K562 (cell line): Measurements from ENCODE around the gene RNASET2. TPM values are rescaled to one million over a fixed set of nuclear protein-coding genes. Genes with fewer than 3 reads are reported as not detected.
A peak's percentile ranks its signal among the peaks of the same experiment; 100 is the strongest.

ENCODE experiments used
- ATAC-seq: fragments of 200-7000 bp; cut with Tn5 transposase; 3 replicates; pipeline ENCODE4 v1.9.1; 2020; ENCODE audit warnings: moderate library complexity
- BruUV-seq: library from RNA; stranded (reverse); fragments of 400-500 nt; replicated peaks from 2 replicates; lab custom pipeline; 2021; lab: Mats Ljungman, UMichigan
- CTCF ChIA-PET: fragments of 300-600 bp; formaldehyde crosslinking; extraction: SDS; loops from one replicate; lab custom pipeline; 2021; ENCODE audit warnings: low intra/inter-chr PET ratio; lab: Yijun Ruan, JAX
- POLR2A ChIA-PET: fragments of 300-600, 350-650 bp; sonication (Branson Sonifier 250); formaldehyde crosslinking; extraction: SDS; loops from one replicate; lab custom pipeline; 2021; ENCODE audit warnings: antibody characterized with exemption, inconsistent platforms; lab: Yijun Ruan, JAX
- DNase-seq, 4 experiments: peaks; one replicate each; pipeline versions ENCODE4 v3.0.0 to v3.0.0-alpha.2; 2011 to 2018; ENCODE audit warnings: low spot score in 3 of 4, mixed read lengths in 3 of 4; ENCODE audit errors: extremely low read depth in 1 of 4
- FAIRE-seq: peaks from 2 replicates; lab custom pipeline; 2011; peaks lifted over from hg19 to GRCh38; lab: Jason Lieb, UNC
- H2AFZ ChIP-seq: 2 replicates; pipeline ENCODE4 v1.6.0; 2011; ENCODE audit warnings: low read depth, low read length, control low read depth, inconsistent platforms
- H3K27ac ChIP-seq: fragments of 200-600 bp; 3 replicates; pipeline ENCODE4 v1.8.0; 2011; ENCODE audit warnings: low read depth, mild to moderate bottlenecking, control low read depth, inconsistent platforms, low read length, moderate library complexity, mixed read lengths; ENCODE audit errors: extremely low read depth
- H3K27me3 ChIP-seq, 2 experiments: fragments of 300-600 bp in 1 of 2; 2 replicates in 1 of 2; 3 replicates in 1 of 2; pipeline versions ENCODE4 v1.6.0 to v1.8.0; 2011; ENCODE audit warnings: inconsistent platforms in 2 of 2, low read length in 2 of 2, mild to moderate bottlenecking in 1 of 2, mixed read lengths in 1 of 2, moderate library complexity in 1 of 2; ENCODE audit not compliant: control insufficient read depth in 2 of 2, insufficient read depth in 2 of 2
- H3K36me3 ChIP-seq: fragments of 300-600 bp; 3 replicates; pipeline ENCODE4 v1.8.0; 2011; ENCODE audit warnings: mild to moderate bottlenecking, low read length, inconsistent platforms; ENCODE audit not compliant: control insufficient read depth, insufficient read depth
- H3K4me1 ChIP-seq, 2 experiments: fragments of 200-600 bp in 1 of 2; replicated peaks in 1 of 2; 2 replicates in 1 of 2; 3 replicates in 1 of 2; pipeline versions ENCODE4 v1.5.1 to v1.8.0; 2011; ENCODE audit warnings: inconsistent platforms in 2 of 2, low read length in 2 of 2, mild to moderate bottlenecking in 1 of 2, mixed read lengths in 1 of 2, moderate library complexity in 1 of 2; ENCODE audit not compliant: control insufficient read depth in 2 of 2, insufficient read depth in 2 of 2
- H3K4me2 ChIP-seq: 2 replicates; pipeline ENCODE4 v1.6.1; 2011; ENCODE audit warnings: low read length, control low read depth, inconsistent platforms, mixed read lengths; ENCODE audit not compliant: insufficient read depth
- H3K4me3 ChIP-seq: fragments of 200-600 bp; sonication (generic), shearing (Covaris generic); 2 replicates; pipeline ENCODE4 v1.5.1; 2016; ENCODE audit warnings: control low read depth, inconsistent platforms
- H3K79me2 ChIP-seq: fragments of 200-600 bp; 3 replicates; pipeline ENCODE4 v1.8.0; 2011; ENCODE audit warnings: low read length, inconsistent platforms; ENCODE audit not compliant: control insufficient read depth, insufficient read depth
- H3K9ac ChIP-seq, 2 experiments: 2 replicates each; pipeline versions ENCODE4 v1.6.0 to v1.6.1; 2011; ENCODE audit warnings: low read depth in 2 of 2, low read length in 2 of 2, control low read depth in 1 of 2, inconsistent platforms in 1 of 2, mild to moderate bottlenecking in 1 of 2, mixed read lengths in 1 of 2; ENCODE audit not compliant: insufficient read depth in 1 of 2
- H3K9me1 ChIP-seq: one replicate; pipeline ENCODE4 v1.6.0; 2011; ENCODE audit warnings: inconsistent platforms, mild to moderate bottlenecking, low read length, moderate library complexity; ENCODE audit not compliant: control insufficient read depth, insufficient read depth
- H3K9me3 ChIP-seq: replicated peaks from 2 replicates; pipeline ENCODE4 v1.5.1; 2011; ENCODE audit warnings: low read depth, low read length, inconsistent platforms; ENCODE audit not compliant: control insufficient read depth, insufficient read depth
- H4K20me1 ChIP-seq: replicated peaks from 2 replicates; pipeline ENCODE4 v1.6.1; 2011; ENCODE audit warnings: low read length, inconsistent platforms, mixed read lengths; ENCODE audit not compliant: control insufficient read depth, insufficient read depth
- BRD9 ChIP-seq: fragments of 450-650 bp; IDR thresholded peaks from 2 replicates; pipeline ENCODE4 v1.6.1; 2018; ENCODE audit warnings: low read depth; ENCODE audit not compliant: partially characterized antibody
- ELF1 ChIP-seq: fragments of 200-800 bp; sonication (Bioruptor generic); IDR thresholded peaks from 2 replicates; pipeline ENCODE4 v1.6.1; 2016; ENCODE audit warnings: missing genetic modification characterization, missing compliant biosample characterization
- FOXM1 ChIP-seq, 2 experiments: fragments of 450-650 bp in 1 of 2; sonication (generic) in 1 of 2; formaldehyde crosslinking in 1 of 2; IDR thresholded peaks; 2 replicates each; pipeline versions ENCODE4 v1.6.1 to v1.9.0; 2017 to 2022; ENCODE audit warnings: low read depth in 2 of 2, mild to moderate bottlenecking in 2 of 2, missing genetic modification reagents in 1 of 2, moderate library complexity in 1 of 2
- GABPA ChIP-seq: fragments of 200-800 bp; sonication (Bioruptor generic); conservative IDR thresholded peaks from 2 replicates; pipeline ENCODE4 v1.6.1; 2016; ENCODE audit warnings: low read depth, missing genetic modification characterization, missing compliant biosample characterization
- KAT7 ChIP-seq: sonication (generic); formaldehyde crosslinking; IDR thresholded peaks from 2 replicates; pipeline ENCODE4 v1.8.0; 2022; ENCODE audit warnings: missing genetic modification reagents, mild to moderate bottlenecking, borderline replicate concordance
- L3MBTL2 ChIP-seq: fragments of 450-650 bp; IDR thresholded peaks from 2 replicates; pipeline ENCODE4 v1.6.1; 2016; ENCODE audit warnings: mild to moderate bottlenecking, moderate library complexity
- NR4A1 ChIP-seq, 2 experiments: fragments of 250-450 bp in 1 of 2; fragments of 450-650 bp in 1 of 2; sonication (Bioruptor Pico) in 1 of 2; IDR thresholded peaks; 2 replicates each; pipeline versions ENCODE4 v1.4.0 to v1.6.1; 2016 to 2020; ENCODE audit warnings: mild to moderate bottlenecking in 2 of 2, missing compliant biosample characterization in 1 of 2, missing genetic modification characterization in 1 of 2, moderate library complexity in 1 of 2
- SPI1 ChIP-seq: IDR thresholded peaks from 2 replicates; pipeline ENCODE4 v1.6.1; 2011; ENCODE audit warnings: low read depth, low read length, control low read depth, borderline replicate concordance
- TCF3 ChIP-seq: sonication (generic); formaldehyde crosslinking; IDR thresholded peaks from 2 replicates; pipeline ENCODE4 v1.4.0; 2020; ENCODE audit warnings: mild to moderate bottlenecking, missing genetic modification reagents
- ZNF766 ChIP-seq: fragments of 200-800 bp; sonication (Bioruptor generic); conservative IDR thresholded peaks from 2 replicates; pipeline ENCODE4 v1.6.1; 2016; ENCODE audit warnings: missing genetic modification characterization, missing compliant biosample characterization
- WGBS: fragments of 100-300 bp; shearing (Covaris generic); methylation state at CpG from one replicate; pipeline ENCODE4 v1.1.6; 2016; ENCODE audit warnings: low coverage, mixed read lengths; ENCODE audit not compliant: insufficient coverage; ENCODE audit errors: missing lambda C conversion rate; 5-methylcytosine and 5-hydroxymethylcytosine counted together
- in situ Hi-C: fragments of 300-500 bp; cut with MboI; formaldehyde crosslinking; loops from 4 replicates; pipeline ENCODE4 v1.15.0; 2018; ENCODE audit warnings: inconsistent platforms, mixed read lengths
- intact Hi-C: fragments of 100-400 bp; cut with micrococcal nuclease; formaldehyde crosslinking; loops from 2 replicates; pipeline ENCODE4 v1.14.2; 2022
- polyA plus RNA-seq, 8 experiments: library from polyadenylated mRNA; depleted of rRNA in 4 of 8; stranded (reverse) in 5 of 8; unstranded in 3 of 8; fragments of >200 nt; fragmentation: Nextera tagmentation in 2 of 8; fragmentation: Illumina TruSeq in 1 of 8; extraction: Ambion mirVana in 2 of 8; extraction: Trizol in 1 of 8; gene quantifications; 2 replicates each; pipeline versions ENCODE4 v1.2.1 to v1.2.3, GENCODE V29; 2011 to 2014; ENCODE audit warnings: inconsistent platforms in 1 of 8, missing spikeins in 1 of 8
- total RNA-seq, 7 experiments: library from RNA; depleted of rRNA in 6 of 7; stranded (reverse); fragments of >200 nt in 6 of 7; fragmentation: Illumina TruSeq in 2 of 7; extraction: Trizol in 2 of 7; gene quantifications; 2 replicates each; pipeline versions ENCODE4 v1.2.1 to v1.2.3, GENCODE V29; 2011 to 2021; ENCODE audit warnings: low replicate concordance in 1 of 7

RNASET2 gene
- total and polyA plus RNA-seq, 9 of the 15 experiments (the other 6 are each of a cell fraction or from before 2014, with no cell fraction given), result 7.4 to 141 (median 91.3) TPM

DNA sequence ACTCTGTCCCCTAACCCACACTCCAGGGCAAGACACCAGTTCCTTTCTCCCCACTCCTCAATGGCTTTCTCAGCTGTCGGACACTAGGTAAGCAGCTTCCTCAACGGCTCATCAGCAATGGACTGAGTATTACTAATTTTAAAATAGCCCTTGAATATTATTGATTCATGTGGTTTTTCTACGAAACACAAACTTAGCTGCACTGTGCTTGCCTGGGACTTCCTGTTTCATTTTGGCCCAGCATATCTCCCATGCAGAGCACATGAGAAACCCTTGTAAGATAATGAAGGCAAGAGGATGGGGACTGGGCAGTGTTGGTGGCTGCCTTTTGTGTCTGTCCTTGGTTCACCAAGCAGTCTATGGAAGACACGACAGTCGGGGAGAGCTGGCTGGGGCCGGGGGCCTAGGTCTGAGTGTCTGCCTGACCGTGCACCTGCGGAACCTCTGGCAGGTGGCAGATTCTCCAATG lies 48.9 kb downstream of the RNASET2 start:
- Histone ChIP-seq H3K4me3 (no peak overlapping the region), H2AFZ (peak overlapping the region; percentile 41), H3K9me1 (no peaks in the 10 kb centered on the region), H3K27me3 (peaks cover 14 to 55% of the 10 kb centered on the region in 2 experiments; a peak in 4 of 5 replicates), H3K36me3 (no peaks in the 10 kb centered on the region), H3K4me2 (no peak overlapping the region; the same call in 1 of the 2 replicates), H4K20me1 (no peaks in the 10 kb centered on the region), H3K4me1 (peaks cover 9 to 16% of the 10 kb centered on the region in 2 experiments; a peak in 4 of 5 replicates), H3K79me2 (no peaks in the 10 kb centered on the region), H3K9me3 (no peaks in the 10 kb centered on the region), H3K9ac (no peak overlapping the region), H3K27ac (no peak overlapping the region)
- intact Hi-C loops, result no loop called here
- in situ Hi-C loops, result no loop called here
- WGBS, result 22% methylated on average over 8 of the region's 8 CpGs
- ATAC-seq (peak; percentile 22; the same call in 1 of the 3 replicates), DNase-seq (peak in 1 of 4 experiments; percentile 24), FAIRE-seq (peak; percentile 69)
- CTCF ChIA-PET, result no interaction called here
- POLR2A ChIA-PET, result interaction anchor here (0.8 kb wide), 1 partner anchor 10 kb away, joined by 3 read pairs; no protein-coding TSS in a partner anchor
- TF ChIP-seq ZNF766 (CRISPR knock-in tag) (peak; percentile 88; the same call in 1 of the 2 replicates), L3MBTL2 (0 out of 2 replicates have a peak, but pooled peaks have one; percentile 12), NR4A1 (CRISPR knock-in tag; IDR thresholded peaks at IDR 0.05) (no peak), NR4A1 (tag; IDR thresholded peaks at IDR 0.05) (0 out of 2 replicates have a peak, but pooled peaks have one; percentile 24), GABPA (tag) (peak; percentile 53), SPI1 (peak; percentile 73; the same call in 1 of the 2 replicates), BRD9 (no peak), KAT7 (CRISPR knock-in tag) (0 out of 2 replicates have a peak, but pooled peaks have one; percentile 31), FOXM1 (IDR thresholded peaks at IDR 0.05; ENCODE audit: low read depth) (no peak), FOXM1 (CRISPR knock-in tag; IDR thresholded peaks at IDR 0.05; ENCODE audit: low read depth) (0 out of 2 replicates have a peak, but pooled peaks have one; percentile 57), TCF3 (CRISPR knock-in tag) (peak; percentile 34; the same call in 1 of the 2 replicates), ELF1 (no peak)
- BruUV-seq, result no TSS peak
